Measurements from ENCODE around the gene TIPRL. TPM values are rescaled to one million over a fixed set of nuclear protein-coding genes. Genes with fewer than 3 reads are reported as not detected.

Gene TIPRL
- total RNA-seq: 25.3 and 38.5 TPM in 2 replicates

GRCh38 chr1:168178638-168179437 is at the start of gene TIPRL:
Gene TIPRL (plus strand): TSS chr1:168178962. CDS start chr1:168179078, 116 bp downstream.
- H3K4me3 ChIP-seq (ENCODE audit: low read depth, low read length): peak within 1 kb of the TSS; percentile 77
- DNase-seq (ENCODE audit: low read depth): peak; percentile 98
- no peaks in the 10 kb centered on the region for H3K36me3 ChIP-seq (ENCODE audit: control insufficient read depth, insufficient read depth, low read length)
- no peak for FAIRE-seq
- TF ChIP-seq CTCF (IDR thresholded peaks at IDR 0.05; ENCODE audit: insufficient read depth, low read length, severe bottlenecking): peak; percentile 84
- H3K27me3 ChIP-seq (ENCODE audit: control insufficient read depth, insufficient read depth, low read length): no peaks in the 10 kb centered on the region

GRCh38 chr1:168129933-168130332 is 48.8 kb upstream of the TIPRL start:
- Histone ChIP-seq H3K27me3 (ENCODE audit: control insufficient read depth, insufficient read depth, low read length) (no peaks in the 10 kb centered on the region), H3K4me3 (ENCODE audit: low read depth, low read length) (no peak overlapping the region), H3K36me3 (ENCODE audit: control insufficient read depth, insufficient read depth, low read length) (no peaks in the 10 kb centered on the region)
- no peak for FAIRE-seq
- no peak for DNase-seq (ENCODE audit: low read depth)
- TF ChIP-seq CTCF (IDR thresholded peaks at IDR 0.05; ENCODE audit: insufficient read depth, low read length, severe bottlenecking): no peak

- DNase-seq (ENCODE audit: low read depth) (no peak), FAIRE-seq (no peak)
- Histone ChIP-seq H3K4me3 (ENCODE audit: low read depth, low read length) (no peak overlapping the region), H3K36me3 (ENCODE audit: control insufficient read depth, insufficient read depth, low read length) (no peaks in the 10 kb centered on the region), H3K27me3 (ENCODE audit: control insufficient read depth, insufficient read depth, low read length) (no peaks in the 10 kb centered on the region)
- no peak for TF ChIP-seq CTCF (IDR thresholded peaks at IDR 0.05; ENCODE audit: insufficient read depth, low read length, severe bottlenecking)
Observed at GRCh38 chr1:168134132-168134531, 44.6 kb upstream of the TIPRL start.

- no peaks in the 10 kb centered on the region for H3K36me3 ChIP-seq (ENCODE audit: control insufficient read depth, insufficient read depth, low read length)
- FAIRE-seq (no peak), DNase-seq (ENCODE audit: low read depth) (no peak)
- TF ChIP-seq CTCF (IDR thresholded peaks at IDR 0.05; ENCODE audit: insufficient read depth, low read length, severe bottlenecking): no peak
- H3K4me3 ChIP-seq (ENCODE audit: low read depth, low read length): no peak overlapping the region
- H3K27me3 ChIP-seq (ENCODE audit: control insufficient read depth, insufficient read depth, low read length): no peaks in the 10 kb centered on the region
Observed at GRCh38 chr1:168134642-168135041, 44.1 kb upstream of the TIPRL start.

- FAIRE-seq: no peak
- DNase-seq (ENCODE audit: low read depth): peak; percentile 15
- H3K27me3 ChIP-seq (ENCODE audit: control insufficient read depth, insufficient read depth, low read length): no peaks in the 10 kb centered on the region
- no peak for TF ChIP-seq CTCF (IDR thresholded peaks at IDR 0.05; ENCODE audit: insufficient read depth, low read length, severe bottlenecking)
- H3K4me3 ChIP-seq (ENCODE audit: low read depth, low read length): peak overlapping the region; percentile 71
- H3K36me3 ChIP-seq (ENCODE audit: control insufficient read depth, insufficient read depth, low read length): no peaks in the 10 kb centered on the region
Observed at GRCh38 chr1:168135116-168135920, 43.4 kb upstream of the TIPRL start.
